Measurements from ENCODE around the gene ABHD6.
A peak's percentile ranks its signal among the peaks of the same experiment; 100 is the strongest.
"Not testable (repeated sequence)": the region's sequence is repeated elsewhere in the genome, so short reads cannot be mapped to it uniquely, and the experiment has no call there.

Gene ABHD6

DNA sequence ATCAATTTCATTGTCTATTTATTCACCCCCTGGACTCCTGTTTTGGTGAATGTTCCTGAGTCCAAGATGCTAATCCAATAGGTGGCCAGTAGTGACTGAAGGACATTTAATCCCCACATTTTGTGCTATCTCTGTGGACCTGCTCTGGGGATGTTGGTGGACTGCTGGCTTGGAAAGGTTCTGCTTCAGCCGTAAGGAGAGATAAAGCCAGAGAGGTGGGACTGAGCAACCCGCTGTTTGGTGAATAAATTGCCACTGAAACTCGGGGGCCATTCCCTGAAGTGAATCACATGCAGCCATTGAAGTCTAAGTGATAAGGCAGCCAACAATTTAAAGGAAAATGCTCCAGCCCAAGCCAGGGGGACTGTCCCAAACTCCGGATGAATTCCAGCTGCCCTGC, 1.6 kb upstream of the ABHD6 start:
- no peaks in the 10 kb centered on the region for H3K36me3 ChIP-seq (ENCODE audit: control insufficient read depth, insufficient read depth, low read length)
- H3K4me1 ChIP-seq (ENCODE audit: control insufficient read depth, insufficient read depth, low read length), result peaks cover 12% of the 10 kb centered on the region
- no peak overlapping the region for H3K4me3 ChIP-seq (ENCODE audit: low read length)
- no peaks in the 10 kb centered on the region for H3K9me3 ChIP-seq (ENCODE audit: control insufficient read depth, low read length)
- H3K9ac ChIP-seq (ENCODE audit: low read length), result no peak overlapping the region
- no peaks in the 10 kb centered on the region for H3K27me3 ChIP-seq (ENCODE audit: control insufficient read depth, insufficient read depth, low read length)

DNA sequence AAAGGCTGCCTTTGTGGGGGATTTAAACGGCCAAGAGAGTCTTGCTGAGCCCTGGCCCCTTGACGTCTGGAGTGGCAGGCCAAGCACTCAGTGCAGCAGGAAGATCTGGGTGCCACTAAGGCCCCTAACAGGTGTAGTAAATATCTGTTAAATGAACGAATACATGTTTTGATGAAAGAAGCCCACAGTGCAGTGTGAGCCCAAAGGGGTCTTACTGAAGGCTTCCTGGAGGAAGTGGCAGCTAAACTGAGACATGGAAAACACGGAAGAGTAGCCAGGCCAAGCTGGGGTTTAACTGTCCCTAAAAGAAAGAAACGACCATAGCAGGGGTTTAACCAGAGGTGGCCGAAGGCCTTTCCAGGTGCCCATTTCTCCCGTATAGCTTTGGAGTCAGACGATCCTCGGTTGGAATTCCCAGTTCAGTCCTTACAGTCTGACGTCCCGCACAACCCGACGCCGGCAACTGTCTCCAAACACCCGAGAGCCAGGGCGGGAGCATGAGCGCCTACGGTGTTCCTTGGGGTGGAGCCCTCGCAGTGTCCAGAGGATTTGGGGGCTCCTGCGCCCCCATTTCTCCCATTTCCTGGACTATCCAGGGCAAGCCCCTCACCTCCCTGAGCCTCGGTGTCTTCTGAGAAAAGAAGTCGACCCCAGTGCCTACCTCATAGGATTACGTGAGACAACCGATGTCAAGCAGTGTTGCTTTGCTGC, 910 bp upstream of the ABHD6 start:
- Histone ChIP-seq H3K9ac (ENCODE audit: low read length) (peak overlapping the region; percentile 55), H3K4me3 (ENCODE audit: low read length) (peak overlapping the region; percentile 83), H3K27me3 (ENCODE audit: control insufficient read depth, insufficient read depth, low read length) (no peaks in the 10 kb centered on the region), H3K4me1 (ENCODE audit: control insufficient read depth, insufficient read depth, low read length) (peaks cover 19% of the 10 kb centered on the region), H3K36me3 (ENCODE audit: control insufficient read depth, insufficient read depth, low read length) (no peaks in the 10 kb centered on the region), H3K9me3 (ENCODE audit: control insufficient read depth, low read length) (no peaks in the 10 kb centered on the region)

DNA sequence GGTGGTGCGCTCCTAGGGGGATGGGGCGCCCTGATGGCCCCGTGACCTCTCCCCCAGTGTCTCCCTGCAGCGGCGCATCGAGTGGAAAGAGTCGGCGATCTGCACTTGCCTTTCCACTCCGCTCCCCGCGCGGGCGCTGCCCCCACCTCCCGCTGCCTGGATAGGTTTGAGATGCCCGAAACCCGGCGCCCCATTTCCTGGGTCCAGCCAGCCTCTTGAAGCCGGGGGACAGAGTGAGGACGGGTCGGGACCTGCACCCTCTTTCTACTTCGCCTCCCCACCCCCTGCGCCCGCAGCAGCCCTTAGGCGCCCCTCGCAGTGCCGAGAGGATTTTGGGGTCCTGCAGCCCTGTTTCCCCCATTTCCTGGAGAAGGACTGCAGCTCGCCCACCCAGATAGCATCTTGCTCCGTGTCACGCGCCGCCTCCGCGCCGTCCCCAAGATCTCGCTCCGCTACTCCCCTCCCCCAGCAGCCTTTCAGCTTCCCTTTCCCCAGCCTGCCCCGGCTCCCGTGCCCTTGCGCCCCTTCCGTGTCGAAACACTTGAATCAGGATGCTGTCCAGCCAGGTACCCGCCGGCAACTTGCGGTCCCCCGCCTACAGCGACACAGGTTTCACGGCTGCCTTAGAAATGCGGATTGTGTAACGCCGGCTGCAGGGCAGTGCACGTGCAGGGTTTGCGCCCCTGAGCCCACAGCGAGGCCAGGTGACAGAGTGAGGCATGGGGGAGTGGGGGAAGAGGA, 519 bp downstream of the ABHD6 start:
- Histone ChIP-seq H3K4me3 (ENCODE audit: low read length) (peak overlapping the region; percentile 55), H3K9ac (ENCODE audit: low read length) (peak overlapping the region; percentile 50)

DNA sequence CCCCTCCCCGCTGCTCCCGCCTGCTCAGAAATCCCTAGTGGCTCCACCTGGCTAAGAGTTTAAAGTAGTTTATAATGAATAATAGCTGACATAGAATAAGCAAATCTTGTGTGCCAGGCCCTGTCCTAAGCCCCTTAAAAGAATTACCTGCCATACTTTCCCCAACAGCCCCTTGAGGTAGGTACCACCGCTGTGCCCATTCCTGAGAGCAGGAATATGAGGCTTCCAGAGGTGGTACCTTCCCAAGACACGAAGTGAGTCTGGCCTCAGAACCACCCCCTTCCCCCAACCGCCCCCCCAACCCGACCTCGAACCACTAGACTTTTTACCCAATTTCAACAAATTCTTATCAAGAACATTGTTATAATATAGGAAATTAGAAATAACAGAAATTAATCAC, 1.2 kb downstream of the ABHD6 start:
- Histone ChIP-seq H3K4me3 (ENCODE audit: low read length) (peak overlapping the region; percentile 55), H3K36me3 (ENCODE audit: control insufficient read depth, insufficient read depth, low read length) (no peaks in the 10 kb centered on the region), H3K9ac (ENCODE audit: low read length) (peak overlapping the region; percentile 50), H3K4me1 (ENCODE audit: control insufficient read depth, insufficient read depth, low read length) (peaks cover 26% of the 10 kb centered on the region), H3K9me3 (ENCODE audit: control insufficient read depth, low read length) (no peaks in the 10 kb centered on the region), H3K27me3 (ENCODE audit: control insufficient read depth, insufficient read depth, low read length) (no peaks in the 10 kb centered on the region)

More for the DNA sequence above, 519 bp downstream of the ABHD6 start:
- Histone ChIP-seq H3K27me3 (ENCODE audit: control insufficient read depth, insufficient read depth, low read length) (no peaks in the 10 kb centered on the region), H3K36me3 (ENCODE audit: control insufficient read depth, insufficient read depth, low read length) (no peaks in the 10 kb centered on the region), H3K9me3 (ENCODE audit: control insufficient read depth, low read length) (no peaks in the 10 kb centered on the region), H3K4me1 (ENCODE audit: control insufficient read depth, insufficient read depth, low read length) (peaks cover 26% of the 10 kb centered on the region)

DNA sequence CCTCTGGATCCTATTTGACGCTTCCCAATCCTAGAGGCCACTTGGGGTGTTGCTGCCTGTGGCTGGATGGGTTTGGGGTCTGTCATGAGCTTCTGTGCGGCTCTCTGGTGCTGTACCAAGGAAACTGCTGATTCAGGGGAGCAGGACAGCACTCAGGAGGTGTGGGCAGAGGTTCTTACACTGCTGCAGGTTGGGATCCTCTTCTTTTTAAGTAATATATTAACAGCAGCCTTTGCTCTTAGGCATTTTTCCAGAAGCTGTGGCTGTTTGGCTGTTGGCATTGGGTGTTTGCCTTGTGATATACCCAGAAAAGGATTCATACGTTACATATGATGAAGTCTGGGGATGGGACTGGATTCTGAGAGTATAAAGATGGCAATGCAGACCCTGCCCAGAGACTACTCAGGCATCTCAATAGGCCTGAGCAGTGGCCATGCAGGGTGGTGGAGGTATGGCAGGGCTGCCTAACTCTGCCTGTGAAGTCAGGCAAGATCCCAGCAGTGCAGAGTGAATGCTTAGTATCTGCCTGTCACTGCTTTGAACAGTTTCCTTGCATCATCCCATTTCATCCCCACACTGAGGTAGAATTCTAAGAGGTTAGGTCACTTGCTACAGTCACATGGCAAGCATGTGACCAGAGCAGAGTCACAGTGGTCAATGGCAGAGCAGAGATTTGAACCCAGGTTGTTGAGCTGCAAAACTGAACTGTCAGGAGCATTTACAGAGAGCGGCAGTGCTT, 3.9 kb downstream of the ABHD6 start:
- Histone ChIP-seq H3K9ac (ENCODE audit: low read length) (no peak overlapping the region), H3K27me3 (ENCODE audit: control insufficient read depth, insufficient read depth, low read length) (no peaks in the 10 kb centered on the region), H3K9me3 (ENCODE audit: control insufficient read depth, low read length) (no peaks in the 10 kb centered on the region), H3K4me1 (ENCODE audit: control insufficient read depth, insufficient read depth, low read length) (peaks cover 34% of the 10 kb centered on the region), H3K36me3 (ENCODE audit: control insufficient read depth, insufficient read depth, low read length) (no peaks in the 10 kb centered on the region), H3K4me3 (ENCODE audit: low read length) (no peak overlapping the region)

DNA sequence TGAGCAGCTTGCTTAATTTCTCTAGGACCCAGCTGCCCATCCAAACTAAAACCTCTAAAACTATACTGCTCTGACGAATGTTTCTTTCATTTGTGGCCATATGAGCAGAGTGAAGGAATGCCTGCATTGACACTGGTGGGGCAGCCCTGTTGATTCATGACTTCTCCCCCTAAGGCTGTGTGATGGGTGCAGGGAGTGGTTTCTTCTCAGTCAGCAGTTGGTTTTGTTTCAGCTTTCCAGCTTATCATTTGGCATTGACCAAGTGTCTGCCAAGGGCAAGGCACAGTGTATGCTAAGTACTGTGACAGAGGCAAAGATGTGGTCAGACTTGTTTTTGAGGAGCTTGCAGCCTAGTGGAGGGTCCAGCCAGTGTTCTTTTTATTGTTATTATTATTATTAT, 4.7 kb downstream of the ABHD6 start:
- Histone ChIP-seq H3K4me3 (ENCODE audit: low read length) (no peak overlapping the region), H3K4me1 (ENCODE audit: control insufficient read depth, insufficient read depth, low read length) (peaks cover 32% of the 10 kb centered on the region), H3K9me3 (ENCODE audit: control insufficient read depth, low read length) (no peaks in the 10 kb centered on the region), H3K36me3 (ENCODE audit: control insufficient read depth, insufficient read depth, low read length) (no peaks in the 10 kb centered on the region), H3K9ac (ENCODE audit: low read length) (no peak overlapping the region), H3K27me3 (ENCODE audit: control insufficient read depth, insufficient read depth, low read length) (no peaks in the 10 kb centered on the region)

DNA sequence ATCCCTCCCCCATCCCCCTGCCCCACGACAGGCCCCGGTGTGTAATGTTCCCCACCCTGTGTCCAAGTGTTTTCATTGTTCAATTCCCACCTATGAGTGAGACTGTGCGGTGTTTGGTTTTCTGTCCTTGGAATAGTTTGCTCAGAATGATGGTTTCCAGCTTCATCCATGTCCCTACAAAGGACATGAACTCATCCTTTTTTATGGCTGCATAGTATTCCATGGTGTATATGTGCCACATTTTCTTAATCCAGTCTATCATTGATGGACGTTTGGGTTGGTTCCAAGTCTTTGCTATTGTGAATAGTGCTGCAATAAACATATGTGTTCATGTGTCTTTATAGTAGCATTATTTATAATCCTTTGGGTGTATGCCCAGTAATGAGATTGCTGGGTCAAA, 5.3 kb downstream of the ABHD6 start:
- not testable (repeated sequence) for H3K27me3 ChIP-seq (ENCODE audit: control insufficient read depth, insufficient read depth, low read length); H3K9ac ChIP-seq (ENCODE audit: low read length)
- H3K4me1 ChIP-seq (ENCODE audit: control insufficient read depth, insufficient read depth, low read length), result peaks cover 32% of the 10 kb centered on the region

DNA sequence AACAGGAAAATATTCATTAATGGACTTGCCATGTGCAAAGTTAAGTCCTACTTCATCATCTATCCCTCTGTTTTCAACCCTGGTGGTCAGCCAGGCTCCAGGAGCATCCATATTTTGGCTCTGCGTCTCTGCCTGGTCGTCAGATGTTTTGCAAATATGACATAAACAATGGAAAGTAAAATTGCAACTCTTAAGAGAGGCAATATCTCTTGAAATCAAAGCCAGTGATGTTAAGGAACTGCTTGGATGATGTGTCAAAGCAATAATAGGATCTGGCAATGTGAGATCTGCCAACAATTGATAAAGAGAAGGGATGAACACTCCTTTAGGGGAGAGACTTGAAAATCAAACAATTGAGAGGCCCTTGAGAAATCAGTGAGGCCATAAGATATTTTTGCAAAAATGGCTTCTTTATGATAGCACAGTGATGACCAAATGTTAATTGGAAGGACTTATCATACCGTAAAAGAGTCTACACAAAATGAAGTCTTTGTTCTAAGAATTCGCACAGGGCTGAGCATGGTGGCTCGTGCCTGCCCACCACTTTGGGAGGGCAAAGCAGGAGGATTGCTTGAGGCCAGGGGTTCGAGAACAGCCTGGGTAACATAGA, 6.5 kb downstream of the ABHD6 start:
- Histone ChIP-seq H3K36me3 (ENCODE audit: control insufficient read depth, insufficient read depth, low read length) (no peaks in the 10 kb centered on the region), H3K4me3 (ENCODE audit: low read length) (no peak overlapping the region), H3K27me3 (ENCODE audit: control insufficient read depth, insufficient read depth, low read length) (no peaks in the 10 kb centered on the region), H3K4me1 (ENCODE audit: control insufficient read depth, insufficient read depth, low read length) (peaks cover 26% of the 10 kb centered on the region), H3K9me3 (ENCODE audit: control insufficient read depth, low read length) (no peaks in the 10 kb centered on the region), H3K9ac (ENCODE audit: low read length) (no peak overlapping the region)

More for the DNA sequence above, 5.3 kb downstream of the ABHD6 start:
- H3K36me3 ChIP-seq (ENCODE audit: control insufficient read depth, insufficient read depth, low read length); H3K9me3 ChIP-seq (ENCODE audit: control insufficient read depth, low read length); H3K4me3 ChIP-seq (ENCODE audit: low read length): not testable (repeated sequence)

DNA sequence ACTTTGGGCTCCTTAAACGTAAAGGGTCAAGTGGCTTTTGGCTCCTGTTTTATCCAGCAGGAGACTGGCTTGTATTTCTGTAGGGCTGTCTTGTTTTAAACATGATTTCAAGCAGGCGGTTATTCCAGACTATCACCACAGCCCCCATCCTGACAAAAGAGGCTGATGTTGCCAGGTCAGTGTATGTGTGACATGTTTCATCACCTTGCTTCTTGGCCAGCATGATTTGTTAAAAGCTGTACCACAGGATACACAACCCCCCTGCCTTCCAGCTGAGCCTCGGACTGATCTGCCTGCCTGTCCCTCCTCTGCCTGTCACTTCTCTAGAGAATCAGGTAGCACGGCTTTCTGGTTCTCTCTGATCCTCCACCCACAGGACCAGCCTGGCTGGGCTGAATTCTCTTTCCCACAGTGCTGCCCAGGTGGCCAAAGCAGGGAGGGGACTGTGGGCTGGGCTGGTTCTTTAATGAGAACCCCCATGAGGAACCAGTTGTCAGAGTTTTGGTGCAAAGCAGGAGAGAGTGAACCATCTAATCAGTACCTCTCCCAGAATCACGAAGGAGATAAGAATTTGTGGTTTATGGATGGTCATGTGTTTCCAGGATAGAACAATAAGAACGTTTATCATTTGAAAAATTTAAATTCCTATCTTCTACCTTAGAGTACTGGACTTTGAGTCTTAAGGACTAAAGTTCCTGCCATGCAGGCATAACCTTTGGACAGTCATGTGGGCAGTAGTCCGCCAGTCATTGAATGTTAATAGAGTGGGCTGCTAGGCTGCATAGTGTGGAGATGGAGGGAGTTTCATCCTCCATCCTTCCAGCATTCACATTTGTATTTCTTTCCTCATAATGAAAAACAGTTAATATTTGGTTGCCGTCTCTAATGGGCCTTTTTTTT, 8.8 kb downstream of the ABHD6 start:
- peaks cover 26% of the 10 kb centered on the region for H3K4me1 ChIP-seq (ENCODE audit: control insufficient read depth, insufficient read depth, low read length)
- H3K9me3 ChIP-seq (ENCODE audit: control insufficient read depth, low read length), result no peaks in the 10 kb centered on the region
- no peak overlapping the region for H3K4me3 ChIP-seq (ENCODE audit: low read length)
- no peak overlapping the region for H3K9ac ChIP-seq (ENCODE audit: low read length)
- no peaks in the 10 kb centered on the region for H3K36me3 ChIP-seq (ENCODE audit: control insufficient read depth, insufficient read depth, low read length)
- no peaks in the 10 kb centered on the region for H3K27me3 ChIP-seq (ENCODE audit: control insufficient read depth, insufficient read depth, low read length)

DNA sequence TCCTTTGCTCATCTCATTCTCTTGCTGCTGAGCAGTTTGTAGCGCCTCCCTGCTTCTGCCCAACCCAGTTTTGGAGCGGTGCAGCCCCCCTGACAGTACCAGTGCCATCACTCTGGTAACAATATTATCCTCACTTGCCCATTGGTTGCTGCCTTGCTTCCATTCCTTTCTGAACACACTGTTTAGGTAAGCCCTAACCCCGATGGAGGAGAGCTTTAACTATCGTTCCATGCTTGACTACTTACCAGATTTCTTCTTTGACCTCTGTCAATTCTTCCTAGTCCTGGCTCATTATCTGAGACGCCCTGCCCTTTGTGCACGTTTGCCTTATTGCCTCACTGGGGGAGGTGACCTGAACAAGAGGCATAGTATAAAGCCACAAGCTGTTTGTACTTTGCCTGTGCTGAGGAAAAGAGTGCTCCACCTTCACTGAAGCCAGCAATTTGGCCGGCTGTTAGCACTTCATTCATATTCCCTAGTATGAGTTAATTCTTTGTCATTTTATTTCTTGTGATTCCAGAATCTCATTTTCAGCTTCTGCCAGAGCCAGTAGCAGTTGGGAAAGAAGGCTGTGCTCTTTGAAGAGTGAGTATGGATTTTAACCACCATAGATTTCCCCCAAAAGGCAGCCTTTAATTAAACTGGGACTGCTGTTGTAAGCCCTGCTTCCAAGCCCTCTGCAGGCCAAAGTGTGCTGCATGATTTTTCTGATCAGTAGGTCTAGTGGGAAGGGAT, 11.9 kb downstream of the ABHD6 start:
- no peaks in the 10 kb centered on the region for H3K36me3 ChIP-seq (ENCODE audit: control insufficient read depth, insufficient read depth, low read length)
- peak overlapping the region; percentile 42 for H3K9ac ChIP-seq (ENCODE audit: low read length)
- H3K9me3 ChIP-seq (ENCODE audit: control insufficient read depth, low read length), result no peaks in the 10 kb centered on the region
- peaks cover 27% of the 10 kb centered on the region for H3K4me1 ChIP-seq (ENCODE audit: control insufficient read depth, insufficient read depth, low read length)
- H3K4me3 ChIP-seq (ENCODE audit: low read length), result peak overlapping the region; percentile 2
- no peaks in the 10 kb centered on the region for H3K27me3 ChIP-seq (ENCODE audit: control insufficient read depth, insufficient read depth, low read length)
